Transverse colon (tissue), 4 donors: Measurements from ENCODE around the gene SH3PXD2B. TPM values are rescaled to one million over a fixed set of nuclear protein-coding genes. Genes with fewer than 3 reads are reported as not detected.

ENCODE experiments used
- DNase-seq: peaks from one replicate; pipeline ENCODE4 v3.0.0-alpha.2; 2019
- H3K27ac ChIP-seq, 4 donors: fragments of 200-600 bp; sonication (generic); 2 replicates each; pipeline ENCODE4 v1.5.1; 2016 to 2018; ENCODE audit warnings: inconsistent platforms in 4 of 4
- H3K27me3 ChIP-seq: fragments of 200-600 bp; sonication (generic); 2 replicates; pipeline ENCODE4 v1.5.1; 2017; ENCODE audit warnings: inconsistent platforms
- H3K36me3 ChIP-seq, 4 donors: fragments of 200-600 bp; sonication (generic); 2 replicates each; pipeline ENCODE4 v1.5.1; 2017 to 2019; ENCODE audit warnings: inconsistent platforms in 4 of 4
- H3K4me1 ChIP-seq, 4 donors: fragments of 200-600 bp; sonication (generic); 2 replicates each; pipeline ENCODE4 v1.5.1; 2017 to 2020; ENCODE audit warnings: inconsistent platforms in 4 of 4
- H3K4me3 ChIP-seq, 4 donors: fragments of 200-600 bp; sonication (generic); 1 replicate in 1 of 4; 2 replicates in 3 of 4; pipeline versions ENCODE4 v1.5.1 to v1.6.1; 2017 to 2019; ENCODE audit warnings: inconsistent platforms in 4 of 4
- H3K9me3 ChIP-seq, 2 donors: fragments of 200-600 bp; sonication (generic); 2 replicates each; pipeline ENCODE4 v1.5.1; 2017 to 2019; ENCODE audit warnings: inconsistent platforms in 2 of 2
- EP300 ChIP-seq: sonication (generic); formaldehyde crosslinking; IDR thresholded peaks from one replicate; pipeline ENCODE4 v1.6.1; 2017; ENCODE audit warnings: antibody characterized with exemption, low read depth
- POLR2A ChIP-seq: fragments of 450-650 bp; IDR thresholded peaks from one replicate; pipeline ENCODE4 v1.6.1; 2016; ENCODE audit warnings: antibody characterized with exemption, mild to moderate bottlenecking, moderate library complexity
- POLR2AphosphoS5 ChIP-seq, 3 donors: sonication (generic); formaldehyde crosslinking; IDR thresholded peaks; one replicate each; pipeline ENCODE4 v1.6.1; 2016; ENCODE audit warnings: antibody characterized with exemption in 3 of 3
- WGBS, 2 donors: methylation state at CpG; one replicate each; pipeline ENCODE4 v1.1.5; 2018; ENCODE audit warnings: low coverage in 1 of 2; 5-methylcytosine and 5-hydroxymethylcytosine counted together
- in situ Hi-C, 4 donors: fragments of 200-750 bp; cut with MboI; loops; one replicate each; pipeline versions ENCODE4 v1.15.0 to v1.15.1; 2017; ENCODE audit warnings: low sequenced_read_pairs in 3 of 4, low pct_ligation_motif_present in 1 of 4, low pct_unique_long_range_greater_than_20kb in 1 of 4
- intact Hi-C: fragments of 100-400 bp; cut with DNase I; formaldehyde crosslinking; loops from one replicate; pipeline ENCODE4 v1.15.1; 2023; ENCODE audit warnings: low total_unique reads
- total RNA-seq, 4 donors: library from RNA; depleted of rRNA; stranded (reverse); fragments of >200 nt; gene quantifications; one replicate each; pipeline ENCODE4 v1.1.0, GENCODE V29; 2016
- TF ChIP-seq, protein P1 (sequence below), 5 experiments: fragments of 200-600 bp in 3 of 5; fragments of 450-650 bp in 2 of 5; sonication (generic) in 3 of 5; IDR thresholded peaks; 1 replicate in 2 of 5; 2 replicates in 3 of 5; pipeline ENCODE4 v1.5.1; 2016 to 2017; ENCODE audit warnings: antibody characterized with exemption in 5 of 5, inconsistent platforms in 3 of 5, mild to moderate bottlenecking in 2 of 5, moderate library complexity in 1 of 5

The SH3PXD2B gene
- total RNA-seq, 4 donors from 2014 or later: 10.2 to 26.6 (median 14.6) TPM

GRCh38 chr5:172463031-172463430, 8.7 kb upstream of the SH3PXD2B start:
- intact Hi-C loops: no loop called here
- no peaks in the 10 kb centered on the region for H3K27me3 ChIP-seq
- no peaks in the 10 kb centered on the region for H3K9me3 ChIP-seq
- in situ Hi-C loops: loop anchor here in 3 of 4 donors (10.0 to 25.0 kb wide), 2 partner anchors 474 to 492 kb away; partner anchors contain the start of gene RPL26L1 (in 1 of the 3)
- no peak overlapping the region for H3K4me3 ChIP-seq
- TF ChIP-seq EP300 (no peak), POLR2AphosphoS5 (IDR thresholded peaks at IDR 0.05) (no peak), POLR2A (no peak)
- TF ChIP-seq, protein P1, sequence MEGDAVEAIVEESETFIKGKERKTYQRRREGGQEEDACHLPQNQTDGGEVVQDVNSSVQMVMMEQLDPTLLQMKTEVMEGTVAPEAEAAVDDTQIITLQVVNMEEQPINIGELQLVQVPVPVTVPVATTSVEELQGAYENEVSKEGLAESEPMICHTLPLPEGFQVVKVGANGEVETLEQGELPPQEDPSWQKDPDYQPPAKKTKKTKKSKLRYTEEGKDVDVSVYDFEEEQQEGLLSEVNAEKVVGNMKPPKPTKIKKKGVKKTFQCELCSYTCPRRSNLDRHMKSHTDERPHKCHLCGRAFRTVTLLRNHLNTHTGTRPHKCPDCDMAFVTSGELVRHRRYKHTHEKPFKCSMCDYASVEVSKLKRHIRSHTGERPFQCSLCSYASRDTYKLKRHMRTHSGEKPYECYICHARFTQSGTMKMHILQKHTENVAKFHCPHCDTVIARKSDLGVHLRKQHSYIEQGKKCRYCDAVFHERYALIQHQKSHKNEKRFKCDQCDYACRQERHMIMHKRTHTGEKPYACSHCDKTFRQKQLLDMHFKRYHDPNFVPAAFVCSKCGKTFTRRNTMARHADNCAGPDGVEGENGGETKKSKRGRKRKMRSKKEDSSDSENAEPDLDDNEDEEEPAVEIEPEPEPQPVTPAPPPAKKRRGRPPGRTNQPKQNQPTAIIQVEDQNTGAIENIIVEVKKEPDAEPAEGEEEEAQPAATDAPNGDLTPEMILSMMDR (IDR thresholded peaks at IDR 0.05): no peak
- 60 to 90% methylated on average over 1 to 9 of the region's 9 CpGs for WGBS, 2 donors
- no peaks in the 10 kb centered on the region for H3K36me3 ChIP-seq
- no peak overlapping the region for H3K27ac ChIP-seq
- no peak for DNase-seq
- H3K4me1 ChIP-seq: no peaks in the 10 kb centered on the region

GRCh38 chr5:172459783-172460165, 5.4 kb upstream of the SH3PXD2B start:
- no peak overlapping the region for H3K27ac ChIP-seq
- WGBS, 2 donors: 70 to 93% methylated on average over 2 to 5 of the region's 5 CpGs
- intact Hi-C loops (no loop called here), in situ Hi-C loops (loop anchor here in 3 of 4 donors (10.0 to 25.0 kb wide), 2 partner anchors 478 to 495 kb away; partner anchors contain the start of gene RPL26L1 (in 1 of the 3))
- no peaks in the 10 kb centered on the region for H3K9me3 ChIP-seq
- DNase-seq: no peak
- H3K4me3 ChIP-seq: no peak overlapping the region
- TF ChIP-seq POLR2A: no peak
- TF ChIP-seq POLR2AphosphoS5 (IDR thresholded peaks at IDR 0.05): no peak
- TF ChIP-seq EP300: no peak
- TF ChIP-seq, protein P1 (IDR thresholded peaks at IDR 0.05): no peak
- no peaks in the 10 kb centered on the region for H3K36me3 ChIP-seq
- peaks cover 3 to 8% (median 4%) of the 10 kb centered on the region in 4 donors for H3K4me1 ChIP-seq
- H3K27me3 ChIP-seq: no peaks in the 10 kb centered on the region

- Histone ChIP-seq H3K4me3 (no peak overlapping the region), H3K9me3 (no peaks in the 10 kb centered on the region), H3K27ac (no peak overlapping the region), H3K4me1 (peaks cover 3 to 10% (median 6%) of the 10 kb centered on the region in 4 donors), H3K27me3 (no peaks in the 10 kb centered on the region), H3K36me3 (no peaks in the 10 kb centered on the region)
- DNase-seq: no peak
- intact Hi-C loops (no loop called here), in situ Hi-C loops (loop anchor here in 2 of 4 donors (25.0 kb wide), 1 partner anchor 478 kb away; no protein-coding TSS in a partner anchor)
- TF ChIP-seq EP300 (no peak), POLR2A (no peak), POLR2AphosphoS5 (IDR thresholded peaks at IDR 0.05) (no peak)
- TF ChIP-seq, protein P1 (IDR thresholded peaks at IDR 0.05): no peak
- WGBS, 2 donors: 65 to 85% methylated on average over 5 to 9 of the region's 9 CpGs
These were observed 4.9 kb upstream of the SH3PXD2B start for GRCh38 chr5:172458976-172459782.

GRCh38 chr5:172456076-172456722, 1.9 kb upstream of the SH3PXD2B start:
- Histone ChIP-seq H3K36me3 (no peaks in the 10 kb centered on the region), H3K27me3 (no peaks in the 10 kb centered on the region), H3K27ac (peak overlapping the region; percentile 0 to 96 (median 88)), H3K4me1 (peaks cover 7 to 34% (median 28%) of the 10 kb centered on the region in 4 donors), H3K9me3 (no peaks in the 10 kb centered on the region), H3K4me3 (no peak overlapping the region)
- no peak for DNase-seq
- TF ChIP-seq, protein P1 (IDR thresholded peaks at IDR 0.05): no peak
- TF ChIP-seq POLR2A (no peak), POLR2AphosphoS5 (IDR thresholded peaks at IDR 0.05) (no peak), EP300 (no peak)
- WGBS, 2 donors: 73 to 100% methylated on average over 1 to 10 of the region's 10 CpGs
- intact Hi-C loops: no loop called here
- in situ Hi-C loops: loop anchor here in 2 of 4 donors (25.0 kb wide), 1 partner anchor 481 kb away; no protein-coding TSS in a partner anchor
